Body of pancreas (tissue), 2 donors: ENCODE measurements around the gene OAS3. TPM values are rescaled to one million over a fixed set of nuclear protein-coding genes. Genes with fewer than 3 reads are reported as not detected.

Experiments
- total RNA-seq, 2 donors: library from RNA; depleted of rRNA; stranded (reverse); fragments of >200 nt; gene quantifications; one replicate each; pipeline ENCODE4 v1.1.0, GENCODE V29; 2016

The OAS3 gene
- total RNA-seq, 2 donors from 2014 or later = 2.3 to 18.1 TPM

Other genes starting within 250 kb of the OAS3 start
- gene RPH3A, start 146.7 kb upstream of the OAS3 start, total RNA-seq = not detected
- gene OAS1, start 31.5 kb upstream of the OAS3 start, total RNA-seq = 1 to 10 TPM; 4.3 to 7.8 TPM
- 1 to 10 TPM; 1.6 to 2.3 TPM for gene OAS2, start 40.0 kb downstream of the OAS3 start, total RNA-seq
- gene DTX1, start 118.3 kb downstream of the OAS3 start, total RNA-seq = 10 to 100 TPM; 11.9 to 17.5 TPM
- 1 to 10 TPM in 1 of 2 donors, under 1 TPM in 1; 0.66 to 2.1 TPM for gene RASAL1, start 197.3 kb downstream of the OAS3 start, total RNA-seq
- under 1 TPM in 1 of 2 donors, not detected in 1; 0.99 TPM for gene CFAP73, start 211.2 kb downstream of the OAS3 start, total RNA-seq
- gene DDX54, start 247.0 kb downstream of the OAS3 start, total RNA-seq = 10 to 100 TPM; 52.7 TPM
- 10 to 100 TPM in 1 of 2 donors, 1 to 10 TPM in 1; 6.9 to 15.3 TPM for gene RITA1, start 247.2 kb downstream of the OAS3 start, total RNA-seq